A172 (cell line): Measurements from ENCODE around the gene TGM6. TPM values are rescaled to one million over a fixed set of nuclear protein-coding genes. Genes with fewer than 3 reads are reported as not detected.

Experiments
- DNase-seq: peaks from one replicate; pipeline ENCODE4 v3.0.0-alpha.2; 2015; ENCODE audit warnings: low spot score
- total RNA-seq: library from RNA; depleted of rRNA; stranded (reverse); fragments of >200 nt; shearing (Covaris generic); gene quantifications from 2 replicates; pipeline ENCODE4 v1.2.3, GENCODE V29; 2014

The TGM6 gene
- total RNA-seq, 1 experiment from 2014 or later: not detected

DNA sequence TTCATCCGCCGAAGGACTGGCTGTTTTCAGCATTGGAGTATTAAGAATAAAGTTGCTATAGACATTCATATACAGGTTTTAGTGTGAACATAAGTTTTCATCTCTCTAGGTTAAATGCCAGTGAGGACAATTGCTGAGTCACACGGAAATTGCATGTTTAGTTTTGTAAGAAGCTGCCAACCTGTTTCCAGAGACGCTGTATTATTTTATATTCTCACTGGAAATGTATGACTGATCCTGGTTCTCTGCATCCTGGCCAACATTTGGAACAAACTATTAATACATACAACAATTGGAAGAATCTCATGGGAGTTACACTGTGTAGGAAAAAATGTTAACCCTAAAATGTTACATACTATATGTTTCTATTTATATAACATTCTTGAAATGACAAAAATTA lies 16.7 kb upstream of the TGM6 start:
- DNase-seq: no peak

DNA sequence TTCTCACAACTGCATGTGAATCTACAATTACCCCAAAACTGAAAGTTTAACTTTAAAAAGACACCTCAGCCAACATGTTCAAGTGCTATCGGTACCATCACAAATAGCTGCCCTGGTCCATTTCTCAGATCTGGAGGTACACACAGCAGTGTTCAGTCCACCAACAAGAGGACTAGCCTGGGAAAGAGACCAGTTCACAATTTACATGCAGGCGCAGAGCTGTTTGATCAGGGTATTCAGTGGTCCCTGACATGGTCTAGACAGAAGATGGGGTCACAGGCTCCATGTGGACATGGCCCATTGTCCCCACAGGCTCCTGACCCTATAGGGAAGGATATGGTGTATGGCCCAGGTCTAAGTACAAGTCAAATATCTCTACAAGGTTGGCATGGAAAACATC lies 15.6 kb upstream of the TGM6 start:
- no peak for DNase-seq

DNA sequence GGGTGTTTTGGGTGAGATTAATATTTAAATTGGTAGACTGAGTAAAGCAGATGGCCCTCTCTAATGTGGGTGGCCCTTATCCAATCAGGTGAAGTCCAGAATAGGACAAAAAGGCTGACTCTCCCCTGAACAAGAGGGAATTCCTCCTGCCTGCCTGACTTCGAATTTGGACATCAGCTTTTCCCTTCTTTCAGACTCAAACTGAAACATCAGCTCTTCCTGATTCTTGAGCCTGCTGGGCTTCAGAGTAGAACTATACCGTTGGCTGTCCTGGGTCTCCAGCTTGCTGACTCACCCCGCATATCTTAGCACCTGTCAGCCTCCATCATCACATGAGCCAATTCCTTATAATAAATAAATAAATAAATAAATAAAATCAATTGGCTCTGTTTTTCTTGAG lies 15.0 kb upstream of the TGM6 start:
- DNase-seq: no peak

DNA sequence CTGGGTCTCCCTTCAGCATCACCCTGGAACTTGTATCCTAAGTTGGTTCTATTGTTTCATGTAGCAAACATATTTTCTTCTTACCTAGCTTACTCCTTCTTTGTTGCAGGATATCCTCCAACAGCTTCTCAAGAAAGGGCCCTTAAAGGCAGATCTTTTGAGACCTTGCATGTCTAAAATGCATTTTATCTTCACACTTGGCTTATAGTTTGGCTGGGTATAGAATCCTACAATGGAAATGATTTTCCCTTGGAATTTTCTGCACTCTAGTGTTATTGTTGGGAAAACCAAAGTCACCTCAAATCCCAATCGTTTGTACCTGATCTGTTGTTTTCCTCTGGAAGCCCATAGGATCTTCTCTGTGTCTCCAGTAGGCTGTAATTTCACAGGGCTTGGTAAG lies 12.1 kb upstream of the TGM6 start:
- DNase-seq: no peak

DNA sequence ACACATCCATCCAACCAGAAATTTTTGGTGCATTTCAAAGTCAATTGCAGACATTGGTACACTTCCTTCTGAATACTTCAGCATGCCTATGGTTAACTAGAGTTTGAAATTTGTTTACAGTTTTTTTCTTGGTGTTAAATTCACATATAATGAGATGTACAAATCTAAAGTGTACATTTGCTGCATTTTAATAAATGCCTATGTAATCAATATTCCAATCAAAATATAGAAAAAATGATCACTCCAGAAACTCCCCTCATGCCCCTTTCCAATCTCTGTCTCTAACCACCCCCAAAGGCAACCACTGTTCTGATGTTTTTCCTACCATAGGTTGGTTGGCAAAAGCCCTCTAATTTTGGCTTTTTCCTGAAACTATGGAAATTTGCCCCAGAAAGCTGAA lies 7.6 kb upstream of the TGM6 start:
- no peak for DNase-seq

GRCh38 chr20:2374346-2375125 lies 6.2 kb upstream of the TGM6 start:
- DNase-seq: no peak

DNA sequence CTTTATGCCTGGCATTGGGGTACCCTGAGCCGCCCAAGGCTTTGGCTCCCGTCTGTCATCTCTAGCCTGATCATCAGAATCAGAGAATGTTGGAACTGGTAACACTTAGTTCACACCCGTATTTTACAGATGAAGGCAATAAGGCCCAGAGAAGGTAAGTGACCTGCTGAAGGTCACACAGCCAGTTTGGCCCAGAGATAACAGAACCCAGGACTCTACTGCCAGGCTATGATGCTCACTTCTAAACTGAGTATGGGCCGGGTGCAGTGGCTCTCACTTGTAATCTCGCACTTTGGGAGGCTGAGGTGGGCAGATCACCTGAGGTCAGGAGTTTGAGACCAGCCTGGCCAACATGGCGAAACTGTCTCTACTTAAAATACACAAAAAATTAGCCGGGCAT lies 1.8 kb upstream of the TGM6 start:
- DNase-seq: no peak

DNA sequence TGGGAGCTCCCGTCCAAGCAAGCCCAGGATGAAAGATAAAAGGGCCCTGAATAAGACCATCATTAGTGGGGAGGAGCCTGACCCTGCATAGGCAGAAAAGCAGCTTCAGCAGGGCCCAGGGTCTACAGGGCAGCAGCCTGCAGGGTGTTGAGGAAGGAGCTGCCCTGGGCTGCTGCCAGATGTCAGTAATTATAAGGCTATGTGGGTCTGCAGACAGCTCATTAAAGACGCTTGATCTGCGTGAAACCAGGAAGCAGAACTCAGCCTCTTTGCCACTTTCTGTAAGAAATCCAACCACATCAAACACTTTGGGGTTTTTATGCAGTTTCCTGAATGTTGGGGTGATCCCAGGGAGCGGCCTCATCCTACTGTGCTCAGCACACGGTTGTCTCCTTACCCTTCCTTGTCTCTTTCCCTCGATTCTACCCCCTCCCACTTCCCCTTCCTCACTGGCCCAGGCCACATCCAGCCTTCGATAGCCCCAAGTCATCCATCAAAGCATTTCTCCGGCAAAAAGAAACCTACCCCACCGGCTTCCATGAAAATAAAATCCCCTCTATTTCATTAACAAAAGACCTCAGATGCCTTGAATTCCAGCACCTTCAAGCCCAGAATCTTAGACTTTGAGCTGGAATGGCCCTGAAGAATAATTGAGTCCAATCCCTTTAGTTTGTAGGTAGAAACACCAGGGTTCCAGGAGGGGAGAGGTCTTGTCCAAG lies 1.0 kb upstream of the TGM6 start:
- DNase-seq: peak; percentile 36

DNA sequence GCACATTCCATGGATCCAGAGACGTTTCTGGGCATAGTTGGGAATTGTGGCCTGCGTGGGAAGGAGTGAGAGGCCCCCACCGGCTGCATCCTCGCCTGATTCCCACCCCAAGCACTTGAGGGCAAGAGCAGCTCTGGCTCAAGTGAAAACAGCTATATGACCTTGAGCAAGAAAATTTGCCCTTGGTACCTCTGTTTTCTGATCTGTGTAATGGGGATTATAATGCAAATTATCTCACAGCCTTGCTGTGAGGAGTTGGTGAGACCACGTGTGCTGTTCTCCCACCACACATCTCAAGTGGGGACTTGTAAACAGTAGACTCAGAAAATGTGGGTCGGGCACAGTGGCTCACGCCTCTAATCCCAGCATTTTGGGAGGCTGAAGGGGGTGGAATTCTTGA lies 602 bp downstream of the TGM6 start:
- no peak for DNase-seq

DNA sequence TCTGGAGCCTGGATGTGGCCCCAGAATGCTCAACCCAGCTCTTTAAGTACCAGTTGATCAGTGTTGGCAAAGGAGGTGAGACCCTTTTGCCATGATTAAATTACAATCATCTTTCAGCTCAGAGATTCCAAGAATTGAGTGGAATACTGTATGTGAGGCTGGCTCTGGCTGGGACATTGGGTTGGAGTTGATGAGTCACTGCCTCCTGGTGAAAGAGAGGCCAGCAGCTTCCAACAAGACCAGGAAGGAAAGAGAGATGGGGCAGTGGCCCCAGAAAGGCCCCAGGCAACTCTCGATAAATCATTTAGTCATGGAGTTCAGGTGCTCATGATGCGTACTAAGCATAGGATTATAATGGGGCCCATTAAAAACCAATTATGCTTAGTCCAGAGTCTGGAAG lies 2.1 kb downstream of the TGM6 start:
- DNase-seq: peak; percentile 54

GRCh38 chr20:2385026-2385425 lies 4.3 kb downstream of the TGM6 start:
- peak; percentile 70 for DNase-seq

DNA sequence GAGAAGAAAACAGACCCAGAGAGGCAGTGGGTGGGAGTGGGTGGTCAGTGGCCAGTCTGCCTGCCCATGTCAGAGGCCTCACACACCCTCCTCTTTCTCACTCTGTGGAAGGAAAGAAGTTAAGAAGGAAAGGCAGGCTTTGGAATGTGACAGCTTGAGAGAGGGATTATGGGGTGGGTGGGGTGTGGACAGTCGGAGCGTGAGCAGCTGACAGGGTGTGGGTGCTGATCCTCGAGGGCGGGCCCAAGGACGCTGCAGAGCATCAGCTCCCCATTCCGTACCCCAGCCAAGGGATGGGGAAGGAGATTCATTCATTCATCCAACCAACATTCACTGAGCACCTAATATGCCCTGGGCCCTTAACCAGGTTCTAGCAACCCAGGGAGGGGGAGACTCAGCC lies 4.8 kb downstream of the TGM6 start:
- peak; percentile 35 for DNase-seq

DNA sequence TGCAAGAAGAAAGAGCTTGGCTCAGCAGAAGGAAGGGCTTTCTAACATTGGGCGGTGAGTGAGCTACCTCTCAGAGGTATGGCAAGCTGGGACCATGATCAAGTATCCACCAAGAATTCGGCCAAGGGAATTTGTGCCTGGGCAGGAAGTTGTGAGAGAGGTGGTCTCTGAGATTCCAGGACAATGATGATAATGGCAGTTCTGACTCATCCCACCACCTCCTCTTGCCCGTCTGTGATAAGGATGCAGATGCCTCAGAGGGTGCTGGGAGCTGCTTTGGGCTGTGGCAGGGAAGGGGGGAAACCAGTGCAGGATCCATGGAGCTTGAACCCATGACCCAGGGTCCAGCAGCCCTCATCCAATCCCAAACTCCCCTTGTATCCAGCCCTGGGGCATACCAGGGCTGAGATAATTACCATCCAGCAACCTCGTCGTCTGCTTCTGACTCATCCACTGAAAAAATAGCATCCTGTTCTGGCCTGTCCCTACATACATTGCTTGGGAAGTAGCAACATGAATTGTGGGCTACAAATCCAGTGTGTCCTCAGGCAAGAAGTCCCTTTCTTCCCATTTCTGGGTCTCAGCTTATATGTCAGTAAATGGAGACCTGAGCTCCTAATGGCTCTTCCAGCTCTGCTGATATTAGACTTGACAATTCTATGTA lies 5.9 kb downstream of the TGM6 start:
- peak; percentile 93 for DNase-seq

DNA sequence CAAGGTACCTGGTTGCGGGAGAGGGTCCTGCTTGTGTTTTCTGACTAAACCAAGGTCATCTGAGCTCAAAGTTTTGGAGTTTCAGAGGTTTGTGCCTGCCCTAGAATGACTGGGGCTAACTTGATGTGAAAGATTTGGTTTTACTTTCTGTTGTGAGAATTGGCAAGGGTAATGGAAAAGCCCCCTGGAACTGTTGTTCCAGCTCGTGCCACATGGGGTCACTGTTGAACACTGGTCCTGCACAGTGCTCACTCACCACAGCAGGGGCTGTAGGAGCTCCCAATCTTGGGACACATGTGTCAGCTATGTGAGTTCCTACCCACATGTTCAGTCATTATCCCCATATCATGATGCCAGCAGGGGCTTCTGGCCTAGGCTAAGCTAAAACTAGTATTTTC lies 6.5 kb downstream of the TGM6 start:
- peak; percentile 60 for DNase-seq

- DNase-seq: no peak
Measured at GRCh38 chr20:2387580-2387979, 6.9 kb downstream of the TGM6 start.

- no peak for DNase-seq
Measured at GRCh38 chr20:2390951-2391675, 10.4 kb downstream of the TGM6 start.

DNA sequence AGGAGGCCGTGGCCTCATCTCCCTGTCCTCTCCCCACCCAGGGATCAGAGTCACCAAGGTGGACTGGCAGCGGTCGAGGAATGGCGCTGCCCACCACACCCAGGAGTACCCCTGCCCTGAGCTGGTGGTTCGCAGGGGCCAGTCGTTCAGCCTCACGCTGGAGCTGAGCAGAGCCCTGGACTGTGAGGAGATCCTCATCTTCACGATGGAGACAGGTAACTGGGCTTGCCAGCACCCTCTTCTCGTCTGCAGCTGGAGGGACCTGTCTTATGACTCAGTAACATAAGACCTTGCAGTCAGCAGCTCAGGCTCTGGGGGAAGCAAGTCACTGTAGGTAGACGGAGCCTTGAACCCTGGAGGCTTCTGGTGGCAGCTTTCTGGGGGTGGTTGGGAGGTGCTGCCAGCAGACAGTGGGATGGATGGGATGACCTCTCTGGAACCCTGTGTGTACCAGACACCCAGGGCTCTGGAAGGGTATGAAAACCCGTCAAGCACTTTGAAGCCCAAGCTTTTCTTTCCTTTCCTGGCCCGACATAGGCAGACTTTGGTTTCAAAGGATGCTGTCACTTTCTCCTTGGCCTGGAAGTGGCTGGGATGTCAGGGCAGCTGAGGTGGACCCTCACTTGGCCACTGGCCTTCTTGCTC lies 13.8 kb downstream of the TGM6 start:
- DNase-seq: no peak

DNA sequence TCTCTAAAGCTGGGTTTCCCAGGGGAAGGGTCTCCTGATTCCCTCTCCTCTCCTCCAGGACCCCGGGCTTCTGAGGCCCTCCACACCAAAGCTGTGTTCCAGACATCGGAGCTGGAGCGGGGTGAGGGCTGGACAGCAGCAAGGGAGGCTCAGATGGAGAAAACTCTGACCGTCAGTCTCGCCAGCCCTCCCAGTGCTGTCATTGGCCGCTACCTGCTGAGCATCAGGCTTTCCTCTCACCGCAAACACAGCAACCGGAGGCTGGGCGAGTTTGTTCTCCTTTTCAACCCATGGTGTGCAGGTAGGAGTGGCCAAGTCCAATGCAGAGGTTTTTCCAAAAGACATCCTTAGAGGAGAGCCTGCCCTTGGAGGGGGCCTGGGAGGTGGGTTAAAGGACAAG lies 14.4 kb downstream of the TGM6 start:
- no peak for DNase-seq

GRCh38 chr20:2396241-2396814 lies 15.6 kb downstream of the TGM6 start:
- DNase-seq: no peak

DNA sequence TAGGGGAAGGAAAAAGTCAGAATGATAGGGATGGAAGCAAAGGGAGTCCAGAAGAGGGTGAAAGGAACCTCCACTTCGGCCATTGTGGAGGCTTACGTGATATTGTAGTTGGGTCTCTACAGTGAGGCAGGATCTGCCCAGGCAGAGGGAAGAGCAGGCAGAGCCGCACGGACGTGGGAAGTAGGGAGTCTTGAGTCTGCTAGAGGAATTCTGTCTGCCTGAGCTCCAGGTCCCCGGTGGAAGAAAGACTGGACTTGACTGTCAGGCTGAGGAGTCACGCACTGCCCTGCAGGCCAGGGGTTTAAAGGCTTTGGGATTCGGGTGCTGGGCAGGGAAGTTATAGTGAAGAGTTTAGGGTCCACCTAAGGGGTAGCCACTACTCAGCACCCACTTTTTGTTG lies 16.4 kb downstream of the TGM6 start:
- no peak for DNase-seq

- no peak for DNase-seq
Measured at GRCh38 chr20:2397595-2398145, 17.0 kb downstream of the TGM6 start.
